H9 (cell line): ENCODE measurements around the gene ECE2. TPM values are rescaled to one million over a fixed set of nuclear protein-coding genes. Genes with fewer than 3 reads are reported as not detected.

Source experiments
- DNase-seq: peaks from one replicate; pipeline ENCODE4 v3.0.0-alpha.2; 2017
- H2AFZ ChIP-seq: one replicate; pipeline ENCODE4 v1.6.1; 2013; ENCODE audit warnings: mild to moderate bottlenecking, low read length, control low read depth, moderate library complexity
- H2AK5ac ChIP-seq: 2 replicates; pipeline ENCODE4 v1.6.1; 2013; ENCODE audit warnings: low read length, control low read depth, mixed read lengths; ENCODE audit not compliant: insufficient read length
- H2BK120ac ChIP-seq: one replicate; pipeline ENCODE4 v1.6.1; 2013; ENCODE audit warnings: low read depth, mild to moderate bottlenecking, low read length, control low read depth, inconsistent platforms; ENCODE audit not compliant: poor library complexity, severe bottlenecking
- H2BK12ac ChIP-seq: 2 replicates; pipeline ENCODE4 v1.6.1; 2013; ENCODE audit warnings: low read length, control low read depth, mixed read lengths, low read depth; ENCODE audit not compliant: insufficient read length
- H2BK15ac ChIP-seq: 2 replicates; pipeline ENCODE4 v1.6.1; 2013; ENCODE audit warnings: low read depth, low read length, control low read depth
- H2BK20ac ChIP-seq: one replicate; pipeline ENCODE4 v1.6.1; 2013; ENCODE audit warnings: low read depth, mild to moderate bottlenecking, low read length, control low read depth, inconsistent platforms; ENCODE audit not compliant: poor library complexity, severe bottlenecking
- H2BK5ac ChIP-seq: 2 replicates; pipeline ENCODE4 v1.6.1; 2013; ENCODE audit warnings: low read length, control low read depth, mixed read lengths; ENCODE audit not compliant: insufficient read length
- H3K14ac ChIP-seq: 2 replicates; pipeline ENCODE4 v1.6.1; 2013; ENCODE audit warnings: low read length, control low read depth; ENCODE audit not compliant: insufficient read depth
- H3K18ac ChIP-seq: 2 replicates; pipeline ENCODE4 v1.6.1; 2013; ENCODE audit warnings: low read depth, mild to moderate bottlenecking, mixed read lengths, low read length, control low read depth; ENCODE audit not compliant: insufficient read length
- H3K23ac ChIP-seq: 2 replicates; pipeline ENCODE4 v1.6.1; 2013; ENCODE audit warnings: low read length, control low read depth, mixed read lengths, low read depth; ENCODE audit not compliant: insufficient read length
- H3K23me2 ChIP-seq: 2 replicates; pipeline ENCODE4 v1.6.1; 2013; ENCODE audit warnings: low read depth, mild to moderate bottlenecking, mixed read lengths, low read length, control low read depth; ENCODE audit not compliant: insufficient read length, poor library complexity, severe bottlenecking
- H3K27ac ChIP-seq: 2 replicates; pipeline ENCODE4 v1.5.1; 2013; ENCODE audit warnings: low read length, control low read depth, mixed read lengths, low read depth; ENCODE audit not compliant: insufficient read length
- H3K27me3 ChIP-seq: 2 replicates; pipeline ENCODE4 v1.6.1; 2013; ENCODE audit warnings: low read length, control low read depth, inconsistent platforms; ENCODE audit not compliant: insufficient read depth
- H3K4ac ChIP-seq: 2 replicates; pipeline ENCODE4 v1.6.1; 2013; ENCODE audit warnings: low read depth, mild to moderate bottlenecking, control low read depth, inconsistent platforms, low read length, moderate library complexity
- H3K4me1 ChIP-seq: 2 replicates; pipeline ENCODE4 v1.6.1; 2013; ENCODE audit warnings: low read length, control low read depth, inconsistent platforms; ENCODE audit not compliant: insufficient read depth
- H3K4me2 ChIP-seq: 2 replicates; pipeline ENCODE4 v1.6.1; 2013; ENCODE audit warnings: low read length, control low read depth, mixed read lengths; ENCODE audit not compliant: insufficient read length, insufficient read depth
- H3K56ac ChIP-seq: 2 replicates; pipeline ENCODE4 v1.6.1; 2013; ENCODE audit warnings: low read depth, mild to moderate bottlenecking, mixed read lengths, low read length, control low read depth; ENCODE audit not compliant: insufficient read length
- H3K79me1 ChIP-seq: 2 replicates; pipeline ENCODE4 v1.6.1; 2013; ENCODE audit warnings: low read depth, mild to moderate bottlenecking, moderate library complexity, low read length, control low read depth, inconsistent platforms; ENCODE audit not compliant: insufficient read depth, poor library complexity, severe bottlenecking
- H3K79me2 ChIP-seq: 2 replicates; pipeline ENCODE4 v1.6.1; 2013; ENCODE audit warnings: low read length, control low read depth, inconsistent platforms; ENCODE audit not compliant: insufficient read depth
- H3K9ac ChIP-seq: 2 replicates; pipeline ENCODE4 v1.6.1; 2013; ENCODE audit warnings: low read length, control low read depth, mixed read lengths; ENCODE audit not compliant: insufficient read length; ENCODE audit errors: extremely low read depth
- H3K9me3 ChIP-seq: one replicate; pipeline ENCODE4 v1.6.1; 2013; ENCODE audit warnings: low read depth, low read length, inconsistent platforms; ENCODE audit not compliant: control insufficient read depth
- H3T11ph ChIP-seq: one replicate; pipeline ENCODE4 v1.6.1; 2013; ENCODE audit warnings: mild to moderate bottlenecking, low read length, control low read depth, inconsistent platforms
- H4K20me1 ChIP-seq: one replicate; pipeline ENCODE4 v1.6.1; 2013; ENCODE audit not compliant: control insufficient read depth, insufficient read length, insufficient read depth
- H4K5ac ChIP-seq: 2 replicates; pipeline ENCODE4 v1.6.1; 2013; ENCODE audit warnings: low read depth, mild to moderate bottlenecking, mixed read lengths, low read length, control low read depth; ENCODE audit not compliant: insufficient read length
- H4K8ac ChIP-seq: replicated peaks from 2 replicates; pipeline ENCODE4 v1.6.1; 2013; ENCODE audit warnings: low read length, control low read depth, mixed read lengths, low read depth; ENCODE audit not compliant: insufficient read length
- H4K91ac ChIP-seq: 2 replicates; pipeline ENCODE4 v1.6.1; 2013; ENCODE audit warnings: low read depth, mild to moderate bottlenecking, moderate library complexity, mixed read lengths, low read length, control low read depth; ENCODE audit not compliant: insufficient read length
- H3K27ac Mint-ChIP-seq, 3 experiments: 2 replicates in 2 of 3; 3 replicates in 1 of 3; pipeline ENCODE4 v1.8.0; 2020 to 2021; ENCODE audit warnings: mixed read lengths in 3 of 3, mild to moderate bottlenecking in 1 of 3, moderate library complexity in 1 of 3
- H3K27me3 Mint-ChIP-seq: 2 replicates; pipeline ENCODE4 v1.8.0; 2021; ENCODE audit warnings: low read depth, mild to moderate bottlenecking, moderate library complexity, mixed read lengths
- H3K36me3 Mint-ChIP-seq, 3 experiments: 2 replicates in 2 of 3; 3 replicates in 1 of 3; pipeline ENCODE4 v1.8.0; 2020 to 2021; ENCODE audit warnings: low read depth in 3 of 3, mixed read lengths in 3 of 3; ENCODE audit not compliant: insufficient read depth in 1 of 3
- H3K4me1 Mint-ChIP-seq, 2 experiments: 2 replicates each; pipeline ENCODE4 v1.8.0; 2020; ENCODE audit warnings: mixed read lengths in 2 of 2
- H3K4me3 Mint-ChIP-seq, 2 experiments: 2 replicates in 1 of 2; 3 replicates in 1 of 2; pipeline ENCODE4 v1.8.0; 2020 to 2021; ENCODE audit warnings: mild to moderate bottlenecking in 2 of 2, mixed read lengths in 2 of 2, moderate library complexity in 1 of 2
- H3K9me3 Mint-ChIP-seq, 2 experiments: 2 replicates in 1 of 2; 3 replicates in 1 of 2; pipeline ENCODE4 v1.8.0; 2020; ENCODE audit warnings: mild to moderate bottlenecking in 2 of 2, mixed read lengths in 2 of 2, moderate library complexity in 1 of 2
- WGBS: extraction: QIAGEN DNeasy Blood & Tissue Kit; methylation state at CpG from one replicate; pipeline ENCODE4 v1.1.7; 2013; ENCODE audit warnings: missing lambda C conversion rate, low lambda C conversion rate, mixed read lengths; ENCODE audit not compliant: insufficient read length; ENCODE audit errors: extremely low coverage; 5-methylcytosine and 5-hydroxymethylcytosine counted together
- total RNA-seq: library from RNA; stranded (reverse); gene quantifications from 2 replicates; pipeline ENCODE4 v1.2.1, GENCODE V29; 2021
- TF ChIP-seq, protein P1 (sequence below): fragments of 200-600 bp; sonication (generic); conservative IDR thresholded peaks from 3 replicates; pipeline ENCODE4 v1.8.0; 2021; ENCODE audit warnings: antibody characterized with exemption, mild to moderate bottlenecking

ECE2 gene
- total RNA-seq, 1 experiment from 2014 or later: not detected

DNA sequence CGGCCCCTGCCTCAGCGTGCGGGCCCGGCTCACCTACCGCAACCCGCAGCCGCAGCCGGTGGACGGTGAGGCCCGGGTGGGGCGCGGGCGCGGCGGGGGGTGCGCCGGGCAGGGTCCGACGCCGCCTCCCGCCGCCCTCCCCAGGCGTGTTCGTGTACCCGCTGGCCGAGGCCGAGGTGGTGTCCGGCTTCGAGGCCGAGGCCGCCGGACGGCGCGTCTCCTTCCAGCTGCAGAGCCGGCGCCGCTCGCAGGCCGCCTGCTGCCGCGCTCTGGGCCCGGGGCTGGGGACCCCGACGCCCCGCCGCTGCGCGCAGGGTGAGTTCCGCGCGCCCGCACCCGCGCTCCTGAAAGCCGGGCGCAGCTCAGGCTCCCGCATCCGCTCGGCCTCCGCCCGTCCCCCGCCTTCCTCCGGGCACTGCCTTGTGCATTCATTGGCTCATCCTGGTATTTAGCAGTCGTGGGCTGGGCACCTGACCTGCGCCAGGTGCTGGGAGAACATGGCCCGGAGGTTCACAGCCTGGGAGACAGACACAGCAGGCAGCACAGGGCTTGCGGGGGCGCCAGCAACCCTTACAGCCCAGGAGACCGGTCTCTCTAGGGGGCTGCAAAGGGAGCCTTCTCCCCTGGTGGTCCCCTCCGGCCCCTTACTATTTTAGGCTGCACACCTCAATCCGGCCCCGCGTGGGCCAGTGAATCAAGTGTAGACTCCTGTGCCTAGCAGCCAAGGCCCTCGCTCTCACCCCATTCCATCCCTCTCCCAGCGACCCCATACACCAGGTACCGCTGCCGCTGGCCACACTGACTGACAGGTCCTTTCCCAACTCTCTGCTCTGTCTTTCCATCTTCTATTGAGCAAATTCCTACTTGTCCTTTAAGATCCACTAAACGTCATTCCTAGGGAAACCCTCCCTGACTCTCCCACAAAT lies 45.0 kb upstream of the ECE2 start:
- H3K79me2 ChIP-seq: no peaks in the 10 kb centered on the region
- H3K4me2 ChIP-seq: peak overlapping the region; percentile 65
- no peak overlapping the region for H2AK5ac ChIP-seq
- no peak overlapping the region for H3K18ac ChIP-seq
- no peak overlapping the region for H2BK20ac ChIP-seq
- no peak overlapping the region for H2AFZ ChIP-seq
- H2BK15ac ChIP-seq: no peak overlapping the region
- no peak overlapping the region for H2BK12ac ChIP-seq
- WGBS: no CpG with 5 or more reads among the region's 79 CpGs
- no peak overlapping the region for H3K14ac ChIP-seq
- no peak overlapping the region for H2BK120ac ChIP-seq
- no peak overlapping the region for H4K5ac ChIP-seq
- H3K79me1 ChIP-seq: no peaks in the 10 kb centered on the region
- no peak overlapping the region for H4K8ac ChIP-seq
- TF ChIP-seq, protein P1, sequence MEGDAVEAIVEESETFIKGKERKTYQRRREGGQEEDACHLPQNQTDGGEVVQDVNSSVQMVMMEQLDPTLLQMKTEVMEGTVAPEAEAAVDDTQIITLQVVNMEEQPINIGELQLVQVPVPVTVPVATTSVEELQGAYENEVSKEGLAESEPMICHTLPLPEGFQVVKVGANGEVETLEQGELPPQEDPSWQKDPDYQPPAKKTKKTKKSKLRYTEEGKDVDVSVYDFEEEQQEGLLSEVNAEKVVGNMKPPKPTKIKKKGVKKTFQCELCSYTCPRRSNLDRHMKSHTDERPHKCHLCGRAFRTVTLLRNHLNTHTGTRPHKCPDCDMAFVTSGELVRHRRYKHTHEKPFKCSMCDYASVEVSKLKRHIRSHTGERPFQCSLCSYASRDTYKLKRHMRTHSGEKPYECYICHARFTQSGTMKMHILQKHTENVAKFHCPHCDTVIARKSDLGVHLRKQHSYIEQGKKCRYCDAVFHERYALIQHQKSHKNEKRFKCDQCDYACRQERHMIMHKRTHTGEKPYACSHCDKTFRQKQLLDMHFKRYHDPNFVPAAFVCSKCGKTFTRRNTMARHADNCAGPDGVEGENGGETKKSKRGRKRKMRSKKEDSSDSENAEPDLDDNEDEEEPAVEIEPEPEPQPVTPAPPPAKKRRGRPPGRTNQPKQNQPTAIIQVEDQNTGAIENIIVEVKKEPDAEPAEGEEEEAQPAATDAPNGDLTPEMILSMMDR: no peak
- Mint-ChIP-seq H3K4me3 (peak overlapping the region; percentile 62 to 83), H3K9me3 (no peaks in the 10 kb centered on the region), H3K36me3 (no peaks in the 10 kb centered on the region), H3K27ac (no peak overlapping the region; a peak in 1 of 7 replicates), H3K27me3 (peaks cover 66% of the 10 kb centered on the region), H3K4me1 (peaks cover 2 to 9% of the 10 kb centered on the region in 2 experiments)
- peak; percentile 57 for DNase-seq
- H3K27me3 ChIP-seq: peaks cover 37% of the 10 kb centered on the region
- no peak overlapping the region for H3K56ac ChIP-seq
- peaks cover 15% of the 10 kb centered on the region for H3K23me2 ChIP-seq
- no peak overlapping the region for H3K9ac ChIP-seq
- no peaks in the 10 kb centered on the region for H3K4me1 ChIP-seq
- no peak overlapping the region for H3K23ac ChIP-seq
- no peaks in the 10 kb centered on the region for H3K9me3 ChIP-seq
- no peak overlapping the region for H2BK5ac ChIP-seq
- no peak overlapping the region for H3T11ph ChIP-seq
- H4K20me1 ChIP-seq: no peaks in the 10 kb centered on the region
- no peak overlapping the region for H3K4ac ChIP-seq
- H4K91ac ChIP-seq: no peak overlapping the region
- H3K27ac ChIP-seq: no peak overlapping the region
